HepG2 (cell line): Measurements from ENCODE around the gene CHID1. TPM values are rescaled to one million over a fixed set of nuclear protein-coding genes. Genes with fewer than 3 reads are reported as not detected.

ENCODE experiments used
- ATAC-seq: fragments of 200-7000 bp; cut with Tn5 transposase; 3 replicates; pipeline ENCODE4 v1.9.1; 2020; ENCODE audit warnings: mild to moderate bottlenecking, moderate library complexity
- BruUV-seq: library from RNA; stranded (reverse); fragments of 400-500 nt; replicated peaks from 2 replicates; lab custom pipeline; 2021; lab: Mats Ljungman, UMichigan
- CTCF ChIA-PET: fragments of 300-600 bp; formaldehyde crosslinking; extraction: SDS; loops from one replicate; lab custom pipeline; 2021; ENCODE audit warnings: low total read pairs, inconsistent platforms, low intra/inter-chr PET ratio; lab: Yijun Ruan, JAX
- POLR2A ChIA-PET: fragments of 350-600 bp; sonication (Branson Sonifier 250); formaldehyde crosslinking; loops from one replicate; lab custom pipeline; 2020; ENCODE audit warnings: antibody characterized with exemption, inconsistent platforms; lab: Yijun Ruan, JAX
- DNase-seq: peaks from one replicate; pipeline ENCODE4 v3.0.0-alpha.2; 2015; ENCODE audit warnings: low spot score
- FAIRE-seq: peaks from 3 replicates; lab custom pipeline; 2011; peaks lifted over from hg19 to GRCh38; lab: Jason Lieb, UNC
- H2AFZ ChIP-seq: one replicate; pipeline ENCODE4 v1.6.1; 2011; ENCODE audit warnings: low read length, inconsistent platforms
- H3K27ac ChIP-seq: fragments of 300-600 bp; 3 replicates; pipeline ENCODE4 v1.8.0; 2011; ENCODE audit warnings: mixed run types, mild to moderate bottlenecking, mixed read lengths, low read length, inconsistent platforms; ENCODE audit not compliant: insufficient read depth; ENCODE audit errors: extremely low read length
- H3K27me3 ChIP-seq, 2 experiments: fragments of 200-600 bp in 1 of 2; 2 replicates in 1 of 2; 3 replicates in 1 of 2; pipeline versions ENCODE4 v1.6.0 to v1.8.0; 2011; ENCODE audit warnings: low read length in 2 of 2, mild to moderate bottlenecking in 2 of 2, moderate library complexity in 2 of 2, inconsistent platforms in 1 of 2; ENCODE audit not compliant: insufficient read depth in 2 of 2, control insufficient read depth in 1 of 2
- H3K36me3 ChIP-seq, 2 experiments: fragments of 200-600 bp in 1 of 2; replicated peaks in 1 of 2; 2 replicates in 1 of 2; 3 replicates in 1 of 2; pipeline versions ENCODE4 v1.5.1 to v1.8.0; 2011; ENCODE audit warnings: low read length in 2 of 2, inconsistent platforms in 1 of 2; ENCODE audit not compliant: insufficient read depth in 2 of 2, control insufficient read depth in 1 of 2
- H3K4me1 ChIP-seq: 2 replicates; pipeline ENCODE4 v1.5.1; 2012; ENCODE audit warnings: low read length, inconsistent platforms; ENCODE audit not compliant: insufficient read depth
- H3K4me2 ChIP-seq: 2 replicates; pipeline ENCODE4 v1.6.0; 2011; ENCODE audit warnings: low read depth, low read length, inconsistent platforms
- H3K4me3 ChIP-seq, 3 experiments: fragments of 200-600 bp in 1 of 3; sonication (generic), shearing (Covaris generic) in 1 of 3; replicated peaks in 1 of 3; 2 replicates each; pipeline ENCODE4 v1.5.1; 2011 to 2016; ENCODE audit warnings: low read length in 3 of 3, inconsistent platforms in 2 of 3, low read depth in 2 of 3, mild to moderate bottlenecking in 2 of 3, control low read depth in 1 of 3, mixed read lengths in 1 of 3; ENCODE audit not compliant: insufficient read depth in 1 of 3
- H3K79me2 ChIP-seq: one replicate; pipeline ENCODE4 v1.6.1; 2011; ENCODE audit warnings: low read length, inconsistent platforms; ENCODE audit not compliant: insufficient read depth
- H3K9ac ChIP-seq: 2 replicates; pipeline ENCODE4 v1.6.0; 2011; ENCODE audit warnings: mild to moderate bottlenecking, low read depth, low read length, inconsistent platforms; ENCODE audit not compliant: insufficient read depth
- H3K9me3 ChIP-seq: 2 replicates; pipeline ENCODE4 v1.5.1; 2012; ENCODE audit warnings: mild to moderate bottlenecking, low read length
- H4K20me1 ChIP-seq: 2 replicates; pipeline ENCODE4 v1.6.0; 2011; ENCODE audit warnings: inconsistent platforms, mild to moderate bottlenecking, low read length, moderate library complexity; ENCODE audit not compliant: insufficient read depth
- ATF7 ChIP-seq, 2 experiments: fragments of 450-650 bp in 1 of 2; sonication (generic) in 1 of 2; formaldehyde crosslinking in 1 of 2; IDR thresholded peaks; 2 replicates each; pipeline versions ENCODE4 v1.4.0 to v1.6.1; 2016 to 2020; ENCODE audit warnings: antibody characterized with exemption in 1 of 2, mild to moderate bottlenecking in 1 of 2, missing genetic modification reagents in 1 of 2
- CBX1 ChIP-seq: IDR thresholded peaks from one replicate; pipeline ENCODE4 v1.6.1; 2016; ENCODE audit warnings: antibody characterized with exemption, low read depth
- ESRRA ChIP-seq: sonication (generic); formaldehyde crosslinking; IDR thresholded peaks from 2 replicates; pipeline ENCODE4 v1.5.1; 2020; ENCODE audit warnings: mild to moderate bottlenecking, low read depth, missing genetic modification reagents
- FOSL2 ChIP-seq: sonication (generic); formaldehyde crosslinking; IDR thresholded peaks from 2 replicates; pipeline ENCODE4 v1.4.0; 2020; ENCODE audit warnings: missing genetic modification reagents
- GTF2F1 ChIP-seq: fragments of 150-350 bp; IDR thresholded peaks from 2 replicates; pipeline ENCODE4 v1.6.1; 2014; ENCODE audit warnings: low read length
- HNRNPL ChIP-seq: fragments of 200-400 bp; formaldehyde crosslinking; IDR thresholded peaks from 2 replicates; pipeline ENCODE4 v1.6.1; 2017; ENCODE audit warnings: mild to moderate bottlenecking, low read depth, low read length
- HOXA7 ChIP-seq: sonication (generic); formaldehyde crosslinking; IDR thresholded peaks from 2 replicates; pipeline ENCODE4 v1.8.1; 2022; ENCODE audit warnings: mild to moderate bottlenecking, missing genetic modification reagents, moderate library complexity
- MAF1 ChIP-seq: sonication (generic); formaldehyde crosslinking; IDR thresholded peaks from 2 replicates; pipeline ENCODE4 v1.5.0; 2020; ENCODE audit warnings: missing genetic modification reagents, borderline replicate concordance
- MNT ChIP-seq: fragments of 450-650 bp; IDR thresholded peaks from 2 replicates; pipeline ENCODE4 v1.6.1; 2016
- MXI1 ChIP-seq: IDR thresholded peaks from 3 replicates; pipeline ENCODE4 v1.6.1; 2012; ENCODE audit warnings: low read depth, low read length, inconsistent platforms, borderline replicate concordance
- MYPOP ChIP-seq: sonication (generic); formaldehyde crosslinking; IDR thresholded peaks from 2 replicates; pipeline ENCODE4 v1.8.1; 2023; ENCODE audit warnings: mild to moderate bottlenecking, moderate library complexity, missing genetic modification reagents
- RFX3 ChIP-seq: IDR thresholded peaks from 2 replicates; pipeline ENCODE4 v1.6.1; 2016; ENCODE audit warnings: missing biosample characterization, missing genetic modification reagents
- SALL1 ChIP-seq: sonication (generic); formaldehyde crosslinking; IDR thresholded peaks from 2 replicates; pipeline ENCODE4 v1.8.0; 2022; ENCODE audit warnings: mild to moderate bottlenecking, missing genetic modification reagents
- SAP130 ChIP-seq: IDR thresholded peaks from 2 replicates; pipeline ENCODE4 v1.6.1; 2016; ENCODE audit warnings: low read depth
- ZMYM2 ChIP-seq: sonication (generic); formaldehyde crosslinking; IDR thresholded peaks from 2 replicates; pipeline ENCODE4 v1.8.0; 2022; ENCODE audit warnings: mild to moderate bottlenecking, missing genetic modification reagents
- ZNF557 ChIP-seq: sonication (generic); formaldehyde crosslinking; IDR thresholded peaks from 2 replicates; pipeline ENCODE4 v1.4.0; 2020; ENCODE audit warnings: missing genetic modification reagents
- ZNF609 ChIP-seq: sonication (generic); formaldehyde crosslinking; IDR thresholded peaks from 2 replicates; pipeline ENCODE4 v1.4.0; 2020; ENCODE audit warnings: mild to moderate bottlenecking, missing genetic modification reagents, borderline replicate concordance
- WGBS: methylation state at CpG from one replicate; pipeline ENCODE4 v1.1.6; 2017; ENCODE audit warnings: low lambda C conversion rate; 5-methylcytosine and 5-hydroxymethylcytosine counted together
- in situ Hi-C: cut with HindIII; loops from 2 replicates; pipeline ENCODE4 v1.10.0; 2017; ENCODE audit warnings: low pct_unique_long_range_greater_than_20kb; ENCODE audit not compliant: extremely low pct_ligation_motif_present
- intact Hi-C: fragments of 100-400 bp; cut with micrococcal nuclease; formaldehyde crosslinking; loops from one replicate; pipeline ENCODE4 v1.10.0; 2022; ENCODE audit not compliant: unreplicated experiment
- polyA plus RNA-seq, 8 experiments: library from polyadenylated mRNA; depleted of rRNA in 3 of 8; stranded (reverse) in 7 of 8; unstranded in 1 of 8; fragments of >200 nt; fragmentation: Illumina TruSeq in 4 of 8; extraction: Trizol in 4 of 8; gene quantifications; 2 replicates each; pipeline versions ENCODE4 v1.2.1 to v1.2.3, GENCODE V29; 2011 to 2016; ENCODE audit warnings: low read depth in 4 of 8, missing spikeins in 1 of 8, mixed read lengths in 1 of 8; ENCODE audit not compliant: insufficient read depth in 1 of 8
- total RNA-seq, 5 experiments: library from RNA; depleted of rRNA; stranded (reverse); fragments of >200 nt; fragmentation: Illumina TruSeq; extraction: Trizol; gene quantifications; 2 replicates each; pipeline ENCODE4 v1.2.3, GENCODE V29; 2016; ENCODE audit warnings: low read depth in 1 of 5

The CHID1 gene
- total and polyA plus RNA-seq, 2 of the 13 experiments (the other 11 are each of a cell fraction or from before 2014, with no cell fraction given) = 65.1 to 93.6 TPM

- no peak for DNase-seq
- WGBS = 65% methylated on average over 17 of the region's 19 CpGs
- Histone ChIP-seq H2AFZ (no peak overlapping the region), H3K79me2 (peaks cover 27% of the 10 kb centered on the region), H3K27ac (peak overlapping the region; percentile 71), H3K9ac (peak overlapping the region; percentile 72), H4K20me1 (peaks cover 6% of the 10 kb centered on the region), H3K4me2 (peak overlapping the region; percentile 78), H3K27me3 (no peaks in the 10 kb centered on the region; a peak in 1 of 5 replicates), H3K36me3 (peaks cover 2 to 3% of the 10 kb centered on the region in 2 experiments; a peak in 3 of 5 replicates), H3K4me1 (peaks cover 80% of the 10 kb centered on the region), H3K9me3 (no peaks in the 10 kb centered on the region), H3K4me3 (peak overlapping the region in 2 of 3 experiments; percentile 62 to 69; a peak in 4 of 6 replicates)
- POLR2A ChIA-PET = interaction anchor here (1.0 to 4.9 kb wide), 5 partner anchors 12 to 105 kb away, joined by 3 to 37 read pairs (median 4); partner anchors contain the start of gene CHID1
- intact Hi-C loops (loop anchor here (2.0 kb wide), 1 partner anchor 29 kb away; no protein-coding TSS in a partner anchor), in situ Hi-C loops (no loop called here)
- no TSS peak for BruUV-seq
- CTCF ChIA-PET = no interaction called here
- FAIRE-seq = no peak
- no peak for ATAC-seq
- TF ChIP-seq SALL1 = no peak
- TF ChIP-seq MYPOP (CRISPR knock-in tag) = no peak
- 0 out of 2 replicates have a peak, but pooled peaks have one; percentile 22 for TF ChIP-seq ZNF609 (CRISPR knock-in tag)
- TF ChIP-seq FOSL2 (CRISPR knock-in tag) = no peak
- TF ChIP-seq MAF1 (CRISPR knock-in tag) = no peak
- no peak for TF ChIP-seq ESRRA (CRISPR knock-in tag)
- no peak for TF ChIP-seq ZMYM2 (CRISPR knock-in tag)
- no peak for TF ChIP-seq ZNF557 (CRISPR knock-in tag)
- TF ChIP-seq HOXA7 (CRISPR knock-in tag) = no peak
- TF ChIP-seq CBX1 = no peak
- TF ChIP-seq ATF7 (IDR thresholded peaks at IDR 0.05) = no peak
- 0 out of 2 replicates have a peak, but pooled peaks have one; percentile 16 for TF ChIP-seq ATF7 (CRISPR knock-in tag; IDR thresholded peaks at IDR 0.05)
- TF ChIP-seq SAP130 (CRISPR knock-in tag) = 0 out of 2 replicates have a peak, but pooled peaks have one; percentile 4
- TF ChIP-seq MNT = peak; percentile 84
- TF ChIP-seq GTF2F1 = no peak
- TF ChIP-seq HNRNPL = 0 out of 2 replicates have a peak, but pooled peaks have one; percentile 37
- no peak for TF ChIP-seq MXI1
- no peak for TF ChIP-seq RFX3 (CRISPR knock-in tag)
Observed at GRCh38 chr11:923691-924405, 13.2 kb upstream of the CHID1 start.
